Hepatocyte (in vitro differentiated cells): ENCODE data around the gene DGCR2.

Experiments used
- EZH2 ChIP-seq: fragments of 200-600 bp; sonication (generic); IDR thresholded peaks from 2 replicates; pipeline ENCODE4 v1.6.1; 2016; ENCODE audit warnings: antibody characterized with exemption, mild to moderate bottlenecking, borderline replicate concordance
- EZH2phosphoT487 ChIP-seq: fragments of 200-600 bp; sonication (generic); IDR thresholded peaks from one replicate; pipeline ENCODE4 v1.6.1; 2018; ENCODE audit warnings: antibody characterized with exemption, mild to moderate bottlenecking, low read depth, moderate library complexity; ENCODE audit not compliant: unreplicated experiment, severe bottlenecking
- TF ChIP-seq, protein P1 (sequence below): fragments of 200-600 bp; sonication (generic); IDR thresholded peaks from 2 replicates; pipeline ENCODE4 v1.5.1; 2016; ENCODE audit warnings: antibody characterized with exemption, mild to moderate bottlenecking; ENCODE audit not compliant: poor library complexity

DNA sequence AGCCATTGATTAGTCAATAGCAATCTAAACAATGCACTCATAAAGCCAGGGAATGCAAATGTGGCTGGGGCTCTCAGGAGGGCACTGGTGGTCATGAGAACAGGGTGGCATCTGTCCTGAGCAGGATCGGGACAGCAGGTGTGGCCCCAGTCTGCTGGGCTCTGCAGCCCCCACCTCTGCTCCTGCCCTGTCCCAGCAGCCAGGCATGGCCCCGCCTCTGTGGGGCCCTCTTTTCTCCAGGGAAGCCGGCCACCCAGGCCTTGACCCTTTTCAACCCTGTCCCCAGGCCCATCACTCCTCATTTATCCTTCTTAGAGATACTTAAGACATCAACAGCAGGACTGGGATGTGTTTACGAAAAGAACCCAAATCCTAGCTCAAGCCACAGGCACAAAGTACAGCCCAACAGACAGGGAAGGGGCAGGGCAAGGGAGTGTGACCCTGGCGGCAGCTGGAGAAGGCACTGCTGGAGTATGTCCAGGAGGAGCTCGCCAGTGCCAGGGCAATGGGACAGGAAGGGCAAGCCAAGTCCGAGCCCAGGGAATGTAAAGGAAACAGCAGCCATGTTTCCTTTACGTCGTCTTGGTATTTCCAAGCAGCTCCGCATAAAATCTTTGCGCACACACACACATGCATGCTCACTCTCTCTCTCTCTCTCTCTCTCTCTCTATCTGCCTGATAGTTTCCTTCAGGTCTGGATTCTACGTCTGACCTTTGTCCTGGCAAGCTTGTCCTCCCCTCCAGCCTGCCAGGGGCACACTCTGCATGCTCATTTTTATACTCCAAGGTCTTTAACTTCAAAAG, 59.9 kb downstream of the DGCR2 start:
- TF ChIP-seq, protein P1, sequence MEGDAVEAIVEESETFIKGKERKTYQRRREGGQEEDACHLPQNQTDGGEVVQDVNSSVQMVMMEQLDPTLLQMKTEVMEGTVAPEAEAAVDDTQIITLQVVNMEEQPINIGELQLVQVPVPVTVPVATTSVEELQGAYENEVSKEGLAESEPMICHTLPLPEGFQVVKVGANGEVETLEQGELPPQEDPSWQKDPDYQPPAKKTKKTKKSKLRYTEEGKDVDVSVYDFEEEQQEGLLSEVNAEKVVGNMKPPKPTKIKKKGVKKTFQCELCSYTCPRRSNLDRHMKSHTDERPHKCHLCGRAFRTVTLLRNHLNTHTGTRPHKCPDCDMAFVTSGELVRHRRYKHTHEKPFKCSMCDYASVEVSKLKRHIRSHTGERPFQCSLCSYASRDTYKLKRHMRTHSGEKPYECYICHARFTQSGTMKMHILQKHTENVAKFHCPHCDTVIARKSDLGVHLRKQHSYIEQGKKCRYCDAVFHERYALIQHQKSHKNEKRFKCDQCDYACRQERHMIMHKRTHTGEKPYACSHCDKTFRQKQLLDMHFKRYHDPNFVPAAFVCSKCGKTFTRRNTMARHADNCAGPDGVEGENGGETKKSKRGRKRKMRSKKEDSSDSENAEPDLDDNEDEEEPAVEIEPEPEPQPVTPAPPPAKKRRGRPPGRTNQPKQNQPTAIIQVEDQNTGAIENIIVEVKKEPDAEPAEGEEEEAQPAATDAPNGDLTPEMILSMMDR: no peak
- TF ChIP-seq EZH2: no peak
- no peak for TF ChIP-seq EZH2phosphoT487
